A549 treated with CpdA at 1 μM for 4 hours (cell line): ENCODE measurements around the gene RABL3. TPM values are rescaled to one million over a fixed set of nuclear protein-coding genes. Genes with fewer than 3 reads are reported as not detected.

Experiments used
- total RNA-seq: library from RNA; stranded (reverse); fragments of 200-300 nt; extraction: Qiagen RNA extraction; gene quantifications from 5 replicates; pipeline ENCODE4 v1.2.3, GENCODE V29; 2022; ENCODE audit warnings: low read depth

RABL3 gene
- total RNA-seq: 15.5 to 22.8 TPM (median 18.2 TPM) in 5 replicates

GRCh38 chr3:120742198-120742848 lies at the start of gene RABL3, which contains the start of gene GTF2E1:
Gene RABL3 (minus strand): TSS chr3:120742516. CDS start chr3:120742507, 9 bp downstream.
Gene GTF2E1 (plus strand): TSS chr3:120742744. CDS start chr3:120750553, 7,809 bp downstream.

DNA sequence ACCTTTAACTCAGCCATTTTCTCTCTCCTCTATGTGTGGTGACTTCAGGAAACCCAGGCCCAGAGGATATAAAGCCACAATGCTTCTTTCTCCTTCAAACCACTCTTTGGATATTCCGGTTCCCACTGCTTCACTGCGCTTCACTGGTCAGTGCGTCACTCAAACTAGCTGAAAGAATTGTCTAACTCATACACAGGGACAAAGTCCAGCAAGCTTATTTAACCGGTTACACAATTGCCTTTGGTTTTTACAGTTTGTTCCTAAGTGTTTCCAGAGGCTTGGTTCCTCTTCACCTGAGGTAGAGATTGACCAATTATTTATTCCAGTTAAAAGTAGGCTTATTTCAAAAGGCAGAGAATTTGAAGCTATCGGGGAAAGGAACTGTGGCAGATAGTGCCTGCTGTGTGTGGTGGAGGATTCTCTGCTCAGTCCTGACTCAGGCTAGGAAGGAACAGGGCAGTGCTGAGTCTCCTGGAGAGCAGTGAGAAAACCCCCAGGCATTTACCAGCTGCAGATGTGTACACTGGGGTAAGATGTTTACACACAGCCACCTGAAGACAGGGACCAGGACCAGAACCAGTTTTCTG lies 60.1 kb downstream of the RABL3 start, which contains the start of gene HGD:
TSS of gene HGD (minus strand) at position 145 of the 587 bp plus-strand sequence. CDS start at position 17, 128 bp downstream.

Other genes with a start within 250 kb of the RABL3 start
- 210 to 303 TPM (median 231 TPM) in 5 replicates for gene NDUFB4, start 146.2 kb downstream of the RABL3 start, total RNA-seq
- gene HGD, start 60.3 kb downstream of the RABL3 start, total RNA-seq: 12.7 to 18.2 TPM (median 15.7 TPM) in 5 replicates
- gene GTF2E1, start 228 bp upstream of the RABL3 start, total RNA-seq: 10.1 to 21.3 TPM (median 13.7 TPM) in 5 replicates
- not detected in 5 replicates for gene STXBP5L, start 165.7 kb upstream of the RABL3 start, total RNA-seq